Measurements from ENCODE around the gene SRSF4. TPM values are rescaled to one million over a fixed set of nuclear protein-coding genes. Genes with fewer than 3 reads are reported as not detected.

Gene SRSF4
- total RNA-seq, 1 experiment from 2014 or later: 102 TPM

DNA sequence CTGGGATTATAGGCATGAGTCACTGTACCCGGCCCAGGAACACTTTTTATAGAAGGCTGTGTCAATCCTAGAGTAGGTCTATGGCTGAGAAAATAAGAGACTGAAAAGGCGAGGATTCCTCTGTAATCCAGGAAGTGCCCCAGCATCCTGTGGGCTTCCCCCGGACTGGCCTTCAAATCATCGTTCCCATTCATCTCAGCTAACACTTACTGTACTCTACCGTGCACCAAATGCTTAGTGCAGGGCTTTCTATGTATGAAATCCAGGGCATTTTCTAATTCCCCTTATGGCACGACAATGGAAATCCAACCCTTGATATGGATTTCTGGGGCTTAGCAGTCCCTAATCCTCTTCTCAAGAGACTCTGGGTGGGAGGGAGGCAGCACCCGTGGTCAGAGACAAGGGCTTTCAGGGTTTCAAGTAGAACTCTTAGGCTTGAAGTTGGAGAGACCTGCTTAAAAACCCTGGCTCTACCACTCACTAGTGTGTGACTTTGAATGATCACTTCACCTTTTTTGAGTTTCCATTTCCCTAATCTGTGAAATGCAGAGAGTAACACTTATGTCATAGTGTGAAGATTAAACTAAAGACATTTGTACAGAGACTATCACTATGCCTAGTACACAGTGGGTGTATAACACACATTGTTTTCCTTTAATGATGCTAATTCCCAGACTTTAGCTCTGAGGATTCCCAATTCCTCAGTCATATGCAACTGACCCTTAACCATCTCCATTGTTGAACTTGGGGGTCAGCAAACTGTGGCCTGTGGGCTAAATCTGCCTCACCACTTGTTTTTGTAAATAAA lies 28.8 kb upstream of the SRSF4 start:
- DNase-seq: peak; percentile 53 to 77

GRCh38 chr1:29209173-29209572 lies 27.5 kb upstream of the SRSF4 start:
- Histone ChIP-seq H3K27ac (no peak overlapping the region; the same call in 1 of the 2 replicates), H3K36me3 (peaks cover 26% of the 10 kb centered on the region), H3K4me3 (no peak overlapping the region), H3K27me3 (no peaks in the 10 kb centered on the region), H3K4me1 (peaks cover 22% of the 10 kb centered on the region), H3K9me3 (replicated peaks) (no peaks in the 10 kb centered on the region)
- DNase-seq: no peak

More for the DNA sequence above, 28.8 kb upstream of the SRSF4 start:
- no peak overlapping the region for H3K4me3 ChIP-seq
- H3K9me3 ChIP-seq (replicated peaks): no peaks in the 10 kb centered on the region
- H3K27ac ChIP-seq: peak overlapping the region; percentile 10; the same call in 1 of the 2 replicates
- H3K27me3 ChIP-seq: no peaks in the 10 kb centered on the region
- peaks cover 22% of the 10 kb centered on the region for H3K4me1 ChIP-seq
- peaks cover 29% of the 10 kb centered on the region for H3K36me3 ChIP-seq

DNA sequence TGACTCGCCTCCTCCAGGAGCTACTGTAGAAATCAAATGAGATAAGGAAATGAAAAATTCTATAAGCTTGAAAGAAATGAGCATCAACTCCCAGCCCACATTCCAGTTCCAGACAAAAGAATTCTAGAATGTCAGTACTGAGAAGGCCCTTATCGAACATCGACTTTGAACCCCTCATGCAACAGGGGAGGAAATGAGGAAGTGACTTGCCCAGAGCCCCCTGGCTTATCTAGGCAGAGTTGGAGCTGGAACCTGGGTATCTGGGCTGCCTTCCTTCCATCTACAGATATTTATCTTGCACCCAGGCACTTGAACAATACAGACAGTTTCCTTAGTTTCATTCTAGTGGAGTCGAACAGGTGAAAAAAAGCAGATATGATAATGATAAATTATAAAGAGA lies 26.7 kb upstream of the SRSF4 start:
- DNase-seq: no peak
- Histone ChIP-seq H3K9me3 (replicated peaks) (no peaks in the 10 kb centered on the region), H3K4me1 (peaks cover 22% of the 10 kb centered on the region), H3K27me3 (no peaks in the 10 kb centered on the region), H3K27ac (no peak overlapping the region), H3K36me3 (peaks cover 21% of the 10 kb centered on the region), H3K4me3 (no peak overlapping the region)

- Histone ChIP-seq H3K27ac (peak overlapping the region; percentile 83), H3K27me3 (no peaks in the 10 kb centered on the region), H3K36me3 (peaks cover 23% of the 10 kb centered on the region), H3K9me3 (replicated peaks) (no peaks in the 10 kb centered on the region), H3K4me3 (no peak overlapping the region), H3K4me1 (peaks cover 21% of the 10 kb centered on the region)
- DNase-seq: peak; percentile 96 to 99
These were observed 21.1 kb upstream of the SRSF4 start for GRCh38 chr1:29202584-29203340.

GRCh38 chr1:29202053-29202452 lies 20.4 kb upstream of the SRSF4 start:
- peak overlapping the region; percentile 83 for H3K27ac ChIP-seq
- DNase-seq: peak; percentile 79 to 86
- H3K9me3 ChIP-seq (replicated peaks): no peaks in the 10 kb centered on the region
- peaks cover 21% of the 10 kb centered on the region for H3K4me1 ChIP-seq
- H3K4me3 ChIP-seq: no peak overlapping the region
- H3K36me3 ChIP-seq: peaks cover 23% of the 10 kb centered on the region
- no peaks in the 10 kb centered on the region for H3K27me3 ChIP-seq

- DNase-seq: peak in 1 of 2 experiments; percentile 30
- Histone ChIP-seq H3K36me3 (peaks cover 23% of the 10 kb centered on the region), H3K9me3 (replicated peaks) (no peaks in the 10 kb centered on the region), H3K4me3 (no peak overlapping the region), H3K4me1 (peaks cover 21% of the 10 kb centered on the region), H3K27ac (peak overlapping the region; percentile 83), H3K27me3 (no peaks in the 10 kb centered on the region)
These were observed 19.9 kb upstream of the SRSF4 start for GRCh38 chr1:29201595-29202051.

- peak in 1 of 2 experiments; percentile 36 for DNase-seq
- peak overlapping the region; percentile 83 for H3K27ac ChIP-seq
- H3K4me3 ChIP-seq: no peak overlapping the region
These were observed 19.4 kb upstream of the SRSF4 start for GRCh38 chr1:29200906-29201594.

DNA sequence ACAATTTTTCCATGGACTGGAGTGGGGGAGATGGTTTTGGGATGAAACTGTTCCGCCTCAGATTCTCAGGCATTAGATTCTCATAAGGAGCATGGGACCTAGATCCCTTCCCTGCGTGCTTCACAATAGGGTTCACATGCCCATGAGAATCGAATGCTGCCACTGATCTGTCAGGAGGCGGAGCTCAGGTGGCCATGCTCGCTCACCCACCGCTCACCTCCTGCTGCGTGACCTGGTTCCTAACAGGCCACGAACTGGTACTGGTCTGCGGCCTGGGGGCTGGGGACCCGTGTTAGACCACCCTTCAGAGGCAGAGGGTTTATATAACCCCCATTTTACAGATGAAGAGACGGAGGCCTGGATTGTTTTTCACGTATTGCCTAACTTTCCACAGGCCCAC lies 16.3 kb upstream of the SRSF4 start:
- no peak overlapping the region for H3K4me3 ChIP-seq
- no peaks in the 10 kb centered on the region for H3K27me3 ChIP-seq
- H3K27ac ChIP-seq: no peak overlapping the region
- peaks cover 32% of the 10 kb centered on the region for H3K4me1 ChIP-seq
- H3K36me3 ChIP-seq: peaks cover 17% of the 10 kb centered on the region
- no peaks in the 10 kb centered on the region for H3K9me3 ChIP-seq (replicated peaks)
- no peak for DNase-seq

More at GRCh38 chr1:29200906-29201594, 19.4 kb upstream of the SRSF4 start:
- Histone ChIP-seq H3K27me3 (no peaks in the 10 kb centered on the region), H3K4me1 (peaks cover 27% of the 10 kb centered on the region), H3K36me3 (peaks cover 20% of the 10 kb centered on the region), H3K9me3 (replicated peaks) (no peaks in the 10 kb centered on the region)

GRCh38 chr1:29197590-29197924 lies 15.9 kb upstream of the SRSF4 start:
- Histone ChIP-seq H3K4me3 (no peak overlapping the region), H3K9me3 (replicated peaks) (no peaks in the 10 kb centered on the region), H3K4me1 (peaks cover 31% of the 10 kb centered on the region), H3K36me3 (peaks cover 17% of the 10 kb centered on the region), H3K27ac (no peak overlapping the region), H3K27me3 (no peaks in the 10 kb centered on the region)
- peak; percentile 26 to 47 for DNase-seq

- no peaks in the 10 kb centered on the region for H3K9me3 ChIP-seq (replicated peaks)
- peaks cover 17% of the 10 kb centered on the region for H3K36me3 ChIP-seq
- no peak overlapping the region for H3K4me3 ChIP-seq
- peaks cover 25% of the 10 kb centered on the region for H3K4me1 ChIP-seq
- no peak for DNase-seq
- no peak overlapping the region for H3K27ac ChIP-seq
- no peaks in the 10 kb centered on the region for H3K27me3 ChIP-seq
These were observed 15.3 kb upstream of the SRSF4 start for GRCh38 chr1:29196863-29197589.

DNA sequence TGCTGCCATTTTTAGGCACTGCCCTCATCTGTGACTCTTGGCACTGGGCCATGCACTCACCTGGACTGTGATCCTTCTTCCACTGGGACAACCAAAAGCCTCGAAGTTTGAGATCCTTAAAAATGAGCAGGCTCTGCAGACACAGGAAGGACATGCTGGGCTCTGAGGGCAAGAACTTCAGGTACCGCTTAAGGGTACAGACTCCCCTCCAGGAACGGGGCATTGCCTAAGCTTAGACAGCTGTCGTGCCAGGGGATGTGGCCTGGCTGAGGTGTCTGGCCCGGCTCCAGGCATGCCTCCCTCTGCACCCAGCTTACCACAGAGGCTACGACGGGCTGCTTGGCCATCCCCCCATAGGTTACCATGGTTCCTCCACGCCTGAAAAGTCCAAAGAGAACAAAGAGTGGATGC lies 14.2 kb upstream of the SRSF4 start:
- Histone ChIP-seq H3K27ac (no peak overlapping the region), H3K9me3 (replicated peaks) (no peaks in the 10 kb centered on the region), H3K4me1 (peaks cover 14% of the 10 kb centered on the region), H3K36me3 (peaks cover 10% of the 10 kb centered on the region), H3K27me3 (no peaks in the 10 kb centered on the region), H3K4me3 (no peak overlapping the region)
- DNase-seq: peak; percentile 66 to 71

- Histone ChIP-seq H3K27me3 (no peaks in the 10 kb centered on the region), H3K9me3 (replicated peaks) (no peaks in the 10 kb centered on the region), H3K36me3 (no peaks in the 10 kb centered on the region), H3K4me3 (no peak overlapping the region), H3K4me1 (peaks cover 11% of the 10 kb centered on the region), H3K27ac (no peak overlapping the region)
- DNase-seq: no peak
These were observed 12.3 kb upstream of the SRSF4 start for GRCh38 chr1:29193879-29194455.

DNA sequence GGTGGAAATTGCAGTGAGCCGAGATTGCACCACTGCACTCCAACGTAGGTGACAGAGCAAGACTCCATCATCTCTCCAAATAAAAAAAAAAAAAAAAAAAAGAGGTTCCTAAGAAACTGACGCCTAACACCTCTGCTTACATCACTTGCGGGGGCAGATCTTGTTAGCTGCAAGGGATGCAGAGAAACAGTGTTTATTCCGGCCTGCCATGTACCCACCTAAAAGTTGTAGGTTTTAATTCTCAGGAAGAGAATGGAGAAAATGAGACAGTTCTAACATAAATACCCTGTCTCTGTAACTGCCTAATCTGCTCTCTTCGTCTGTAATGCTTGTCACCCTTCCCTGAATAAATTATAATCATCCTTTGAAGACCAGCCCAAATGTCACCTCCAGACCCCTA lies 9.0 kb upstream of the SRSF4 start:
- H3K4me1 ChIP-seq: peaks cover 2% of the 10 kb centered on the region; the same call in 1 of the 2 replicates
- H3K4me3 ChIP-seq: no peak overlapping the region
- no peak for DNase-seq
- H3K27me3 ChIP-seq: no peaks in the 10 kb centered on the region
- H3K27ac ChIP-seq: no peak overlapping the region
- H3K36me3 ChIP-seq: no peaks in the 10 kb centered on the region
- H3K9me3 ChIP-seq (replicated peaks): no peaks in the 10 kb centered on the region

GRCh38 chr1:29186707-29187106 lies 5.0 kb upstream of the SRSF4 start:
- Histone ChIP-seq H3K36me3 (no peaks in the 10 kb centered on the region), H3K4me1 (peaks cover 4% of the 10 kb centered on the region; the same call in 1 of the 2 replicates), H3K27me3 (no peaks in the 10 kb centered on the region), H3K9me3 (replicated peaks) (no peaks in the 10 kb centered on the region), H3K4me3 (no peak overlapping the region), H3K27ac (no peak overlapping the region)
- DNase-seq: no peak
